GM19240 (cell line): Measurements from ENCODE around the gene MRPS11.
A peak's percentile ranks its signal among the peaks of the same experiment; 100 is the strongest.
"Not testable (repeated sequence)": the region's sequence is repeated elsewhere in the genome, so short reads cannot be mapped to it uniquely, and the experiment has no call there.

Experiments used
- DNase-seq: peaks from one replicate; pipeline ENCODE4 v3.0.0; 2011; ENCODE audit warnings: low spot score; ENCODE audit not compliant: insufficient read length

MRPS11 gene

DNA sequence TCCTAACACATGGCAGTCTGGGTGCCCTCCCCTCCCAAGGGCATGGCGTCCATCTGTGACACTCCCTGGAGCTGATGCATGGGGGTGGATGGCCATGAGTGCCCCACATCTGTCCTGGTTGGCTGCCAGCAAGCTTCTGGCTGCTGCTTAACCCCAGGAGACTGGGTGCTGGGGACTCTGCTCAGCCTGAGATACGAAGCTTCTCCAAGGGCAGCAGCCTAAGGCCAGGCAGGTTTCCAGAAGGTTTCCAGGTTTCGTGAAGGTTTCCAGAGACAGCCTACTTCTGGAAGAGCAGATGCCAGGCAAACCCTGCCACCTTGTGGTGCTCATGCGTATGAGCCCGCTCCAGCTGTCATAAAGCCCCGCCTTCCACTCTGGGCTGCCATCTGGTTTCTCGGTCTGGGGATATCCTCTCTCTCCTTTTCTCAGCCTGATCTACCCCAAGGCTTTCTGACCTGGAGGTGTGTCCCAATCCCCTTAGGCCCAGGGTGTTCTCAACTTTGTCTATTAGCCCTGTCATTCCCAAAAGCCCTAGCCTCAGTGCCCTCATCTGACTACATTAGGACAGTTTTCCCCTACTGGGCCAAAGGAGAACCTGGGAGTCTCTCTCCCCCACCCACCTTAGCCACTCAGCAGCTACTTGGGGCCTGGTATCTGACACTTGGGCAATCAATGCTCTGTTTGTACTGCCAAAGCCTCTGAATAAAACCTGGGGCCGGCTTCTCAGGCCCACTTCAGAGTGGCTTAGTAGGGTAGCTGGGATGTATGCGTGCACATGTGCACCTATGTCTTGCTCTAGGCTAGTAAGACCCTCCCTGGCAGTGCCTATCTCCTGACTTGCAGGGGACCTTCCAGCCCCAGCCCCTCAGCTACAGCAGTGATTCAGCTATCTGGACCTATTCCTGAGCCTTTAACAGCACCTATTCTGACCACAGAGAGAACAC lies 12.4 kb upstream of the MRPS11 start:
- DNase-seq: peak; percentile 20

DNA sequence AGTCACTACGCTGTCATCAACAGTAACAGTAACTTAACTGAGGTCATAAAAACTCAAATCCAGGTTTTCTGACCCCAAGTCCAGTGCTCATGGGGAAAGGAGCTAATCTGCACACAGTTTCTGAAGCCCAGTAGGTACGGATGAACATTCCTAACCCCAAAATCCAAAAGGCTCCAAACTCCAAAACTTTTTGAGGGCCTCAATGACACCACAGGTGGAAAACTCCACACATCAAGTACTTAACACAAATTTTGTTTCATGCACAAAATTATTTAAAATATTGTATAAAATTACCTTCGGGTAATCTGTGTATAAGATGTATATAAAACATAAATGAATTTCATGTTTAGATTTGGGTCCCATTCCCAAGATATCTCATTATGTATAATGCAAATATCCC lies 10.8 kb upstream of the MRPS11 start:
- DNase-seq: no peak

DNA sequence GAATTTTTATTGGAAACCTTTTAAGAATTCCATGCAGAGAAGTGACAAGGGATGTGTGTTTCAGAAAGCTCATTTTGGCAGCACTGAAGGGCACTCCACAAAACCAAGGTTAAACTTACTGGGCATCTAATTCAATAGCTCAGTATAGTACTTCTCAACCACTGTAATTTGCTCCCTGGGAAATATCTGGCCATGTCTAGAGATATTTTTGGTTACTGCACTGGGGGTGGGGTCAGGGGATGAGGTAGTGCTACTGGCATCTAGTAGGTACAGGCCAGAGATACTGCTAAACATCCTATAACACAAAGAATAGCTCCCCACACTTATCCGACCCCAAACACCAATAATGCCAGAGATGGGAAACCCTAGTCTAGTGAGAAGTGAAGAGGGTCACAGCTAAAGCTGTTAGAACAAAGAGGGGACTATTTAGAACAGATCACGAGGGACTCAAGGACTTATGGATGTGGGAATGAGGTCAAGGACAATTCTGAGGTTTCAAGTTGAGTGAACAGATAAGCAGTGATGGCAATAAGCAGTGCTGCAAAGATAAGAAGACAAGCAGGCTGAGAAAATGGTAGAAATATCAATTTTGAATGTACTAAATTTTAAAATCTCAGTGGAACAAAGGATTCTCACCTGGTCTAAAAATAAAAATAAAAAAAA lies 3.5 kb upstream of the MRPS11 start:
- DNase-seq: no peak

DNA sequence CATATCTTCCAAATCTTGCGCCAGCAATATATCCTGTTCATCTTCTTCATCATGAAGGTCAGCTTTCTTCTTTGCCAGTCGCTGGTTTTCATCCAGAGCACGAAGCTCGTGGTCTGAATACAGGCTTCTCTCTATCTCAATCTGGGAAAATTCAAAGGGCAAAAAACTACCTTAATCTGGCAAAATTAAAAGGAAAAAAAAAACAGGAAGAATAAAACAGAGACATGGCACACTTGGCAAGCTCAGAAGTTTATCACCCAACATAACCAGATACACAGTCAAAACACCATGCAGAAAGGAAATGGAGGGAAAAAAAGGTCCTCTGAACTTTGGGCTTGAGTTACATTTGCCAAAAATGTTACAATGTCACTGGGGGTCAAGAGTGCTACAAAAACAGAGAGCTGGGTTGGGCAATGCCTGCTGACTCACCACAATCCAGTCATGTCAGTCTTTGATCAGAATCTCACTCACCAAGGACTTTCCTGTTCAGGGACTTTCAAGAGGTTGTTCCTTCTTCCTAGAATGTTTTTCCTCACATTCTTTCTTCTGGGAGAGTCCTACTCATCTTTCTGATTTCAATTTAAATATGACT lies 1.8 kb upstream of the MRPS11 start:
- no peak for DNase-seq

DNA sequence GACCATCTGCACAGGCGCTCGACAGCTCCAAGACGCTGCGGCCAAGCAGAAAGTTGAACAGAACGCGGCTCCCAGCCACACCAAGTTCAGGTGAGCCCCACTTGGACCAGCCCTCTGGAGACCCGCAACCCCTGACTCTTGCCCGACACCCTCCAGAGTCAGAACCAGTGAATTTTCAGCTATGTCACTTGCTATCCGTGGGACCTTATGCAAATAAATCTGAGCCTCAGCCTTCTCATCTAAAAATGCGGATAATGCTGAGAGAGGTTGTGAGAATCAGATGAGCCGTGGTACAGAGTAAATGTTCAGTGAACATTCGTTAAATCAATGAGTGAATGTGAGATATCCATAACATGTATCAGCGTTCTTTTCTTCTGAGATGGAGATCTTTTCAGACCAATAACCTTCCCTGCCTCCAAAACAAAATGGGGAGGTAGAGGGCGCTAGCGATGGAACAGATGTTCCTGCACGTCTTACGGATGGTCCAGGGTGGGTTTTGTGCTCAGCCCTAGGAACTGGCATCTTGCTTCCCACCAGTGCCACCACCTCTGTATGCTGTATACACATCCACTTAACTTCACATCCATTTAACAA lies 524 bp downstream of the MRPS11 start:
- no peak for DNase-seq

DNA sequence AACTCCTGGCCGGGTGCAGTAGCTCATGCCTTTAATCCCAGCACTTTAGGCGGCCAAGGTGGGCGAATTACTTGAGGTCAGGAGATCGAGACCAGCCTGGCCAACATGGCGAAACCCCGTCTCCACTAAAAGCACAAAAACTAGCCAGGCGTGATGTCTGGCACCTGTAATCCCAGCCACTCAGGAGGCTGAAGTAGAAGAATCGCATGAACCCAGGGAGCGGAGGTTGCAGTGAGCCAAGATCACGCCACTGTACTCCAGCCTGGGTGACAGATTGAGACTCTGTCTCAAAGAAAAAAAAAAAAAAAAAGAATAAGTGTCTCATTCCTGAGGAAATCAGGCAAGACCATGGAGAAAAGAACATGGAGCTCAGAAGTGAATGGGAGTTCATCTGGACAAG lies 1.2 kb downstream of the MRPS11 start:
- DNase-seq: not testable (repeated sequence)

DNA sequence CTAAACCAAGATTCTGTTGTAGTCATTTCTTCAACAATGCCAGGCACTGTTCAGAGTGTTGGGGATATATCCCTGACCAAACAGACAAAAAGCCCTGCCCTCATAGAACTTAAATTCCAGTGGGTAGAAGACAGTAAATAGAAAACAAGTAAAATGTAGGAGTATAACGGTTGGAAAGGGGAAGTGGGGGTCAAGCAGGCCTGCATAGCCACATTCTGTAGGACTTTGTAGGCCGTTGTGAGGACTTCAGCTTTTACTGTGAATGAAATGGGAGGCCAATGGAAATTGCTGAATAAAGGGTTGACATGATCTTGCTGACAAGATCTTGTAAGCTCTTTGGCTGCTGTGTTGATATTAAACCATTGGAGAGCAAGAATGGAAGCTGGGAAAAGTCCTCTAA lies 1.8 kb downstream of the MRPS11 start:
- no peak for DNase-seq

DNA sequence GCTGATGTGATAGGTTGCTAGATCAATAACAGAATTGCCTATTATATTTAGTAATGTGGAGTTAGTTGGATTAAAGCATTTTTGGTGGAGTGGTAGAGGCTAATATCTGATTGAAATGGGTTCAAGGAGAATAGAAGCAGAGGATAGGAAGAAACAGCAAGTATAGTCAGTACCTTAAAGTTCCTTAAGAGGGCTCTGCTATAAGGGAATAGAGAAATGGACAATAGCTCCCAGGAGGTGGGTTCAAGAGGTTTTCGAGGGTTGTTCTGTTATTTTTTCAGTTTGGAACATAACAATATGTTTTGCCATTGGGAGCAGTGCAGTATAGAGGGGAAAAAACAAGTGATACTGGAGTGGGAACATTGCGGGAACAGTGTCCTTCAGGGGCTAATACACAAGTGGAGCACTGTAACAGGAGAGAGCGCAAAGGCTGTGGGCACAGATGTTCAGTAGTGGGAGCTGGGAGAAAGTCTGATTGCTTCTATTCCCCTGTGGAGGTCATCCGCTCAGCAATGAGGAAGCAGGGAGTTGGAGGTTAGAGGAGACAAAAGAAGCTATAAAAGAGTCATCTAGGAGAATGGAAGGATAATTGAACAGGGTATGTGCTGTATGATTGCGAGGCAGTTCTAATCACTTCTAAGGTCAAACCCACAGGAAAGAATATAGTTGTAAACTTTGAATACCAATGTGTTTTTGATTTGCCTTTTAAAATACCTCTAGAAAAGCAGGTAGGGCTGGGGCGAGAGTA lies 3.3 kb downstream of the MRPS11 start:
- DNase-seq: no peak

DNA sequence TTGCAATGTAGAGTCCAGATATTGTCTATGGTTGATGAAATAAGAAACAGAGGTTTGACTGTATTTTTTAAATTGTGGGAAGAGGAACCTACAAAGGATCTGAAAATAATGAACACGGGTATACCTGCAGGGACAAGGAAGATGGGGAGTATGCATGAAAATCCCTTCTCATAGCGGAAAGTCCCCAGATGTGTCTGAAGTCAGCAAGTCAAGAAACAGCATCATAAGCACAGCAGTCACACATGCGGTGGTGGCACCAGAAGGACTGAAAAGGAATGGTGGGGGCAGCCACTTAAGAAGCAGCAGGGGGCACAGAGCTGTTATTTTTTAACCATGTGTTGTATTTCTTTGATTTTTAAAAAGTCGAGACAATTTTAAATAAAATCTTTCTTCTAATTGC lies 4.7 kb downstream of the MRPS11 start:
- no peak for DNase-seq

DNA sequence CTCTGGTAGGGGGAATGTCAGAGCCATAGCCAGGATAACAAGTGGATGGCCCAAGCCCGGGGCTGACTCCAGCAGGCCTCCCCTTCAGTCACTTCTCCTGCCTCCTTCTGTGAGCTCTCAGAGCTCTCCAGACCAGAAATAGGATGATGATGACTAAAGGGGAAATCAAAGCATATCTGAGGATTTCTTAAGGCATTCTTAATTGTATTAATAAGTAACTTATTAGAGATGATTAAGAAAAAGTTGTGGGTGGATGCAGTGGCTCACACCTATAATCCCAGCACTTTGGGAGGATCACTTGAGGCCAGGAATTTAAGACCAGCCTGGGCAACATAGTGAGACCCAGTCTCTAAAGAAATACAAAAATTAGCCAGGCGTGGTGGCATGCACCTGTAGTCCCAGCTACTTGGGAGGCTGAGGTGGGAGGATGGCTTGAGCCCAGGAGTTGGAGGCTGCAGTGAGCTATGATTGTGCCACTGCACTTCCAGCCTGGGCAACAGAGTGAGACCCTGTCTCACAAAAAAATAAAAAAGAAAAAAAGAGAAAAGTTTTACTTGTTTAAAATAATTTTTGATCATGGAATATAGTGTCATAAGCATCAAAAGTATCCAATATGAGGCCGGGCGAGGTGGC lies 6.3 kb downstream of the MRPS11 start:
- not testable (repeated sequence) for DNase-seq

DNA sequence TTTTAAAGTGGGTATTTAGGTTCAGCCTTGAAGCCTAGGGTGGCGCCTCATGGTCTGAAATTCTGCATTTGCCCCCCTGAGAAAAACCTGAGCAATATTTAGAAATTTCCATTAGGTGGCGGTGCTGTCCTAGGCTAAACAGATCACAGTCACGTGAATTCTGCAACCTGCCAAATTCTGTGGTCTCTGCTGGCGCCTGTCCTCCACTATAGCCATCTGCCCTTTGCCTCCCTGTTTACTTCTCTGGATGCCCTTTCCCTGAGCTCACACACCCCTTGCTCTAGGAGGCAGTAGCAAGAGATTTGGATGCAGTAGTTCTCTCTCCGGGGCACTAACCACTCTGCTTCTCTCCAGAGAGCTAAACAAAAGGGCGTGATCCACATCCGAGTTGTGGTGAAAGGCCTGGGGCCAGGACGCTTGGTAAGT lies 9.1 kb downstream of the MRPS11 start:
- no peak for DNase-seq

DNA sequence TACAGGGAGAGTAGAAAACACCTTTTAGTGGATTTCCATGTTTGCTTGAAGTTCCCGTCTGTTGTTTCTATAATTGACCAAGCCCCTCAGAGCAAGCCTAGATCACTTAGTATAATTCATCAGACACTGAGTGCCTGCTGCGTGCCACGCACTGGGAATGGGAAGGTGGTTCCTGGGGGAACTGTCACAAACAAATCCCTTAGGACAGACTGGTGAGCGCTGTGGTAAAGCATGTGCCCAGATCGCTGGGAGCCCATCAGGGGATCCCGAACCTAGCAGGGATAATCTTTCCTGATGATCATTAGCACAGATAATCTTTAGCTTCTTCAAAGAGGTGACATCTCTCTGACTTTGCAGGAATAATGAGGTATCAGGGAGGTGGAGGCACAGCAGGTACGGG lies 9.6 kb downstream of the MRPS11 start:
- DNase-seq: no peak

DNA sequence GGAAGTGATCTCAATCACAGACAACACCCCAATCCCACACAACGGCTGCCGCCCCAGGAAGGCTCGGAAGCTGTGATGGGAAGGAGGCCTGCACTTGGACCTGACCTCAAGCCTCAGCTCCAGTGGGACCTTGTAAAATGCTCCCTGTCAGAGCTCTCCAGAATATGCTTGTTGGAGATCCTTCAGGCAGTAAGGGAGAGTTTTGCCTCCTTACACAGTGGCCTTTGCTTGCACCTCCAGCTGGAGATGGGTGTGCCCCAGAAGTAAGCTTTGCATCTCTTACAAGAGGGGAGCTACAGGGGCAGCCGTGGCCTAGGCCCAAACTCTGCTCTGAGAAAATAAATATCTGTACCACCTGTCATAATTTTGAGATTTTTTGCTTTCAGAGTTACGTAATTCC lies 10.4 kb downstream of the MRPS11 start:
- DNase-seq: no peak

DNA sequence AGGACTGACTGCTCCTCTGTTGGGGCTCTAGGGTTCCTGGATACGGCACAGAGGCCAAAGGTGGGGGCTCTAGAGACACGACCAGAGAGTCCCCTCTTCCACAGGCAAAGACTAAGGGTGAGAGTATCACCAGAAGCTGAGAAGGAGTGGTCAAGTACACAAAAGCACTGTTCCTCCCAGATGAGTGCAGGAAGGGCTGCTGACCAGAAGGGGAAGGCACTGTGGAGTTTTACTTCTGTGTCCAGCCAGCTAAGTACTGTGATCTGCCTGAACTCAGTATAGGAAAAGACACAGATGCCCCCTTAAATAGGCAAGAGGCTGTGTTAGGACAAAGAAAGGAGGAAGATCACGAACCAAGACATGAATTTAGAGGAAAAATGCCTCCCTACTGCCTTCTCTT lies 11.7 kb downstream of the MRPS11 start:
- DNase-seq: no peak

DNA sequence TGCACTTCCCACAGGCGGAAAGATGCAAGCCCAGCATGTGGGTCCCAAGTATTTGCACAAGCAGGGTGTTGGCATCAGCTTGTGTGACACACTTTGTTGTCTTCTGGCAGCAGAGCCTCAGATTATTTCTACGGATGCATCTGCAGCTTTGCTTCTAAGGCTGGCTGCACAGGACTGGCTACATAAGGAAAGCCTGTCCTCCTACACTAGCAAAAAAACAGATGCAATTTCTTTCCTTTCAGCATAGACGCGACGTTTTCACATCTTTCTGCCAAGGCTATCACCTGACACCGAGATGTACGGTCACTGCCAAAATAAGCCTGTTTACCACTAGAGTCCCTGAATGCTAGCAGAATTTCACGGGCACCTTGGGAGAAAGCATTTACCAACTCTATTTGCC lies 13.5 kb downstream of the MRPS11 start:
- no peak for DNase-seq

DNA sequence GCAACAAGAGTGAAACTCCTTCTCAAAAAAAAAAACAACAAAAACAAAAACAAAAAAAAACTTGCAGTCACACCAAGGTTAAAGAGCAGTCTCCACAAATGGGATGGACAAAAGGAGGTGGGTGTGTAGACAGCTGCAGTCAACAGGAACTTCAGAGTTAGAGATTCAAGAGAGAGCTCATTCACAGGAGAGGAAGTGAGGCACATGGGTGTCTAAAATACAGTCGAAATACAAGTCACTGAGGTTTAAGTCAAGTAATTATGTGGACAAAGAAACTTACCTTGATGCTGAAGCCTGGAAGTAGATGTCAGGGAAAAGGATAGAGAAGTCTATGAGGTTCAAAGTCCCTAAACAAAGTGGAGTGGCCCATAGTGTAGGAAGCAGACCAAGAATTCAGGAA lies 14.8 kb downstream of the MRPS11 start:
- no peak for DNase-seq

DNA sequence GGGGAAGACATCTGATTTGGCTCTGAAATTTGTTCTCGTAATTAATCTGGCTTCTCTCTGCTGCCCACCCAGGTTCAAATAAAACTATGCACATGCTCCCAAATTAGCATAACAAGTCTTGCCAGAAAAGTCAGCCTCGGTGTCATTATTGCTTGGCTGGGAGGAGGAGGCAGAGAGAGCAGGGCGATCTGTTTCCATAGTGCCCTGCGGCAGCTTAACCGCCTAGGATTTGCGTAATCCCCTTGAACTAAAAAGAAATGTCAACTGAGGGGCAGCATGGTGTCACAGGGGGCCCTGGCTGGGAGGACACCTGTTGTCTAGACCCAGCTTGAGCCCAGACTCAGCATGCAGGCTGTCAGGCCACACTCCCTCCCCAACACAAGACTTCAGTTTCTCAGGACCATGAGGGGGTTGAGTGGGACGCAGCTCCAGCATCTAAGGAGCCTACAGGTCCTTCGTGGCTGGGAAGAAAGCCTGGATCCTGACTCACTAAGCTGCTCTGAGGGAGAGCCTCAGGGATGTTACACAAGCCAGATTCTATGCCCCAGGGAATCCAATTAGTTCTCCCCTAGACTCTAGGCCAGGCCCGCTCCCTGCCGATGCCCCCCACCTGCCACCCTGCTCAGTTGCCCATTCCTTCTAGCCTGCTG lies 17.3 kb downstream of the MRPS11 start:
- DNase-seq: no peak

DNA sequence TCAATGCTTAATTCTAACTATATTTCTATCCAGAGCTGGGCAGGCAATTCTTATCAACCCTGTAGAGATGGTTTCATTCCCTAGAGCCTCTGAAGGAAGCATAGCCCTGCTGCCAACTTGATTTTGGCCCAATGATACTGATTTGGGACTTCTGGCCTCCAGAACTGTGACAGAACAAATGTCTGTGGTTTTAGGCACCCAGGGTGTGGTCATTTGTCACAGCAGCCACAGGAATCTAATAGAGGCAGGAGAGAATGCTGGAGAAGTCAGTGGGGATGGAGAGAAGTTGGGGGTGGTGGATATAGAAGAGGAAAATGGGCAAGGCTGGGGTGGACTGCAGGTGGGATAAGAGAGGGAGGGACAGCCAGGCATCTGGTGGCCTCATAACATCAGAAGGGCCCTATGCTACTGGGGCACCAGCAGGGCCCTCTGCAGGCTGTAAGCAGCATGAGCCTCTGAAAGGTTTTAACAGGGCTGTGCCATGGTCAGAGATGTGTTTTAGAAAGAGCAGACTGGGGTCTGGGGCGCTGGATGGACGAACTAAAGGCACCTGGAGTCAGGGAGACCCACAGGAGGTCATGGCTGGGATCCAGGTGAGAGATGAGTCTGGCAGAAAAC lies 19.8 kb downstream of the MRPS11 start:
- DNase-seq: no peak

DNA sequence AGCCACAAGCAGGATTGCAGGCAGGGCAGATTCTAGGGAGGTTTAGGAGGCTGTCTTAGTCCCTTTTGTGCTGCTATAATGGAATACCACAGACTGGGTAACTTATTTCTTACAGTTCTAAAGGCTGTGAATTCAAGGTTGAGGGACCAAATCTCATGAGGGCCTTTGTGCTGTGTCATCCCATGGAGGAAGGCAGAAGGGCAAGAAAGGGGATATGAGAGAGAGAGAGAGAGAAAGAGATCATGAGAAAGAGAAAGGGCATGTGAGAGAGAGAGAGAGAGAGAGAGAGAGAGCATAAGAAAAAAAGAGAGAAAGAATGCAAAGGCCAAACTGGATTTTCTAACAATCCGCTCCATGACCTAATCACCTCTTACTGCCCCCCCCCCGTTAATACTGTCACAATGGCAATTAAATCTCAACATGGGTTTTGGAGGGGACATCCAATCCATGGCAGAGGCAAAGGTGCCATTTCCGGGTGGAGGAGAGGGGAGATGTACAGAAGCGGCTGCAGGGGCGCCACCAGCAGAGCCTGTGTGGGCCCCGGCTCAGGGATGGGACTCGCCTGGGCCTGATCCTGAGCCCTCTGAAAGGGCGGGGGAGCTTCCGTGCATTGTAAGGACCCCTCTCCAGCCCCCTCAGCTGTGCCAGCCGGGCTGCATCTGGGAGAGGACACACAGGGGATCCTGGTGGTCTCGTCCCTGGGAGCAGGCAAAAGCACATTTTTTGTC lies 20.5 kb downstream of the MRPS11 start:
- DNase-seq: no peak
